ENCODE data around the gene SEC11A. TPM values are rescaled to one million over a fixed set of nuclear protein-coding genes. Genes with fewer than 3 reads are reported as not detected.
A peak's percentile ranks its signal among the peaks of the same experiment; 100 is the strongest.
"Not testable (repeated sequence)": the region's sequence is repeated elsewhere in the genome, so short reads cannot be mapped to it uniquely, and the experiment has no call there.

SEC11A gene
- total RNA-seq, result 59.0 TPM

DNA sequence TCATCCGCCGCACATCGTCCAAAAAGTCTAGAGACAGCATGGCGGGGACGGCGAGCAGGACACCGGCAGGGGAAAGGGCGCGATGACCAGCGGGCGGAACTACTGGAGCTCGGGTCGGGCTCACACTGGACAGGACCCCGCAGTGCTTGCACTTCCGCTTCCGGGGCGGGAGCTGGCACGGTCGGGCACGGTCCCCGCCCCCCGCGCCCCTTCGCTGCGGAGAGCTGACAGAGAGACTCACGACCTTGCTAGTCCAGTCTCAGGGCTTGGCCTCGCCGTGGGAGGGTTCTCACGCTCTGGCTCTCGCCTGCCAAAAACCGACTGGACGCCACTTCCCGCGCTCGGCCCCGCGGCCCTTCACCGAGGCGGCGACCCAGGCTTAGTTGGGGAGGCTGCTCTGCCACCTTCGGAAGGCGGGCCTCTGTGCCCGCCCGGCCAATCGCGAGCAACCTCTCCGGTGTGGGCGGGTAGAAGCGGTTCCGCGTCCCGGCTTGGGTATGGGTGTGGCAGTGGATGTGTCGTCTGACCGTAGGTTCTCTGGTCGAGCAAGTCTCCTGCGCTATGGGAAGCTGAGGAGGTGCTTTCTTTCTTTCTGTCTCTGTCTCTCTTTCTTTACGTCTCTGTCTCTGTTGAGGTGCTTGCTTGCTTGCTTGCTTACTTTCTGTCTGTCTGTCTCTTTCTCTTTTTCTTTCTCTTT, at the start of gene SEC11A:
Gene SEC11A (minus strand): TSS at position 104 of the 697 bp plus-strand sequence. CDS start 64 bp downstream, at position 40.
- ATAC-seq (peak; percentile 96), DNase-seq (ENCODE audit: low spot score) (peak; percentile 97)

GRCh38 chr15:84765675-84766074, 49.7 kb upstream of the SEC11A start:
- ATAC-seq, result no peak
- no peak for DNase-seq (ENCODE audit: low spot score)

DNA sequence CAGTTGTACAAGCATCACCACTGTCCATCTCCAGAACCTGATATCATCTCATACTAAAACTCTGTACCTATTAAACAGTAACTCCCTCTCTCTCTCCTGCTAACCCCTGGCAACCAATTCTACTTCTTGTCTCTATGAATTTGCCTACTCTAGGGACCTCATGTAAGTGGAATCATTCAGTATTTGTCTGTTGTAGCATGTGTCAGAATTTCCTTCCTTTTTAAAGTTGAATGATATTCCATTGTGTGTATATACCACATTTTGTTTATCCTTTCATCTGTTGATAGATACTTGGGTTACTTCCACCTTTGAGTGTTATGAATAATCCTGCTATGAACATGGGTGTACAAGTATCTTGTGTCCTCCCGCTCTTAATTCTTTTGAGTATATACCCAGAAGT, 49.0 kb upstream of the SEC11A start:
- no peak for DNase-seq (ENCODE audit: low spot score)
- no peak for ATAC-seq

DNA sequence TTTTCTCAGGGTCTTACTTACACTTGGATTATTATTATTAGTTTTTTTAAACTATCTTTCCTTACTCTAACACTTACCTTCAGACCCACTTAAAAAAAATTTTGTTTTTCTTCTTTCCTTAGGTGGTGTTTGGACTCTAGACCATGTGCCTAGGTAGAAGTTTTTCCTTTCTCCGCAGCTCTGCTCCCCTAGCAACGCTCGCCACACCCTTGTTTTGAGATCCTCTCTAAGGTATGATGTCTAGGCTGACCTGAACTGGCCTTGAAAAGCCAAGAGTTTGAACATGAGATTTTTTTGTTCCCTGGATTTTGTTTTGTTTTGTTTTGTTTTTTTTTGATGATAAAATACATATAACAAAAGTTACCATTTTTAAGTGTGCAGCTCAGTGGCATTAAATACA, 48.6 kb upstream of the SEC11A start:
- ATAC-seq (no peak), DNase-seq (ENCODE audit: low spot score) (no peak)

DNA sequence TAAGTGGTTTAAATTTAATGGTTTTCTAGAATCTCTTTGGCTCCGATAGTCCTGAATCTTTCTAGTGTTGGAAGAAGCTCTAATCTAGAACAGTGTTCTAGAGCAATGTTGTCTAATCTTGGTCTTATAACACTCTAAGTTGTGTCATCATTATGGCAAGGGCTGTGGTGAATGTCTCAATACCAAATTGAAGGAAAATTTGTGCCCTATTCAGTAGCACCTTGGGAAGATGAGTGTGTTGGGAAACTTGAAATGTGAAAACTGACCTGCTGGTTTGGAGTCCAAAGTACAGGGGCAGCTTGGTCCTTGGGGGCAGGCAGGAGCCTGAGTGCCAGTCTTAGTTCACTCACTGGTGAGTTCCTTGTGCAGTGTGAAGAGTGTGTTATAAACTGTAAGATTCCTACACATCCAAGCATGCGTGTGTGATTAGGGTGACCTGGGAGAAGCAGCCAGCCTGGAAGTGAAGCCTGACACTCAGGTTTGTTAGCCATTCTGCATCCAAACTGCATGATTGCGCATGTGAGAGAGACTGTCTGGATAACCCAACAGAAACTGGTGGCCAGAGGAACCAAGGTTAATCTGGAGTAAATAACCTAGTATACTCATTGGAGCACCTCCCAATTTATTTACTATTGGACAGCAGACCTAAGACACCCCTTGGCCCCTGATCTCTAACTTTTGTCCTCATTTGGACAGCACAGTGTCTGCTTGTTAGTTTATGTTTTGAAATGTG, 47.1 kb upstream of the SEC11A start:
- peak; percentile 78 for DNase-seq (ENCODE audit: low spot score)
- peak; percentile 90 for ATAC-seq

DNA sequence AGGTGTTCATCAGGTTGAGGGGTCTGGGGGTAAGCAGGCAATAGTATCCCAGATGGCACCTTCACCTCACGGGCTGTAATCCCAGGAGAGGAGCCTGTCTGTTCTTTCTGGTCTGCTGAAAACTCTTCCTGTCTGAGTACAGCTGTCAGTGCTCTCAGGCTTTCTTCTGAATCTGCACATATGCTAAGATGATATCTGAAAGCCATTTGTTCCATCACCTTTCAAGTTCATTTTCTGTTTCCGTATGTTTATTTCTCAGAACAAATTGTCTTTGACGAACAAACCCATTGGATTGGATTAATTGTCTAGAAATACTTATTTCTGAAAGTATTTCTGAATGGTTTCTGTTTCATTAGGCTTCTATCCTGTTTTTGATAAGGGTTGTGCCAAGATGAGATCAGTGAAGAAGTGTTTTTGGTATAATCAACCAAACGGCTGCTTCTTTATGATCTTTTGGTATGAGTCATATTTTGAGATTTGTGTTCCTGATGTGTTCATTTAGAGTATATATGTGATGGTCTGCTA, 45.7 kb upstream of the SEC11A start:
- ATAC-seq (no peak), DNase-seq (ENCODE audit: low spot score) (no peak)

- DNase-seq (ENCODE audit: low spot score), result no peak
Measured at GRCh38 chr15:84760219-84760618, 44.3 kb upstream of the SEC11A start.

GRCh38 chr15:84759018-84759417, 43.1 kb upstream of the SEC11A start:
- ATAC-seq (no peak), DNase-seq (ENCODE audit: low spot score) (no peak)

More at GRCh38 chr15:84760219-84760618, 44.3 kb upstream of the SEC11A start:
- no peak for ATAC-seq

DNA sequence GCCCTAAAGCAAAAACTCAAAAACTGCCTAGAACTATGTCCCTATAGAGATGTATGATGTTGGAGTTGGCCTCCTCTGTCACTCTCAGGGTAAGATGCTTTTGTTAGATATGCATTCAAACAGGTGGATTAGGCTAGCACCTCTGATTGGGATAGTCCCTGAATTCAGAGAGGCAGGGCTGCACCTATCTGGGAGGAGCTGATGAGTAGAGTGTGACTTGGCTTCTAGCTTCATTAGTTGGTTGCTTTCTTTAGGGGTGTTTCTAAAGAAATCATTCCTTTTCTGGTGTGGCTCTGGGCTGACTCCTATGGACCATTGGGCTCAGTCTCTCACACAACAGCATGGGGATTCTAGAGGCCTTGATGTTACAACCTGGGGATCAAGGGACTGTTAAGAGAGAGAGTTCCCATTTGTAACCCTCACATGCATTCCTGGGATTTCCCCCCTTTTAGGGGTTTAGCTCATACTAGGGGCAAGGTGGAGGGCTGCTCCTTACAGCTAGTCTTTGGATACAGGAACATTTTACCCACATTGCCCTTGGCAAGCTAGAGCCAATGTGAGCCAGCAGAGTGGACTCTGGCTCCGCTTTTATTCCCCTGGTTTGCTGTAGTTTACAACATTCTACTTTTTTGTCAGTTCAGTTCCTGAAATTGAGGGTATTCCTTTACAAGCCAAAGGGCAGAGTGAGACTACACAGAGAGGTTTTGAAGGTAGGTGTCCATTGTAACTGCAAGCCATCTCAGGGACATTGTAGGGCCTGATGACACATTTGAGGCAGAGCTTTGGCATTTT, 40.0 kb upstream of the SEC11A start:
- DNase-seq (ENCODE audit: low spot score) (peak; percentile 64), ATAC-seq (peak; percentile 76)

DNA sequence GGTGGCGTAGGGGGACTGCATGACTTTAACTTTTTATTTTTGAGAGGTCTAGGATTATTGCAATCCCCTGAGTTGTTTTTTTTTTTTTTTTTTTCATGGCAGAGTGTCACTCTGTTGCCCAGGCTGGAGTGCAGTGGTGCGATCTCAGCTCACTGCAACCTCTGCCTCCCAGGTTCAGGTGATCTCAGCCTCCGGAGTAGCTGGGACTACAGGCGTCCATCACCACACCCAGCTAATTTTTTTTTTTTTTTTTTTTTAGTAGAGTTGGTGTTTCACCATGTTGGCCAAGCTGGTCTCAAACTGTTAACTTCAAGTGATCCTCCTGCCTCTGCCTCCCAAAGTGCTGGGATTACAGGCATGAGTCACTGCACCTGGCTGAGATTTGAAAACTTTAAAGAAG, 39.0 kb upstream of the SEC11A start:
- not testable (repeated sequence) for ATAC-seq; DNase-seq (ENCODE audit: low spot score)

DNA sequence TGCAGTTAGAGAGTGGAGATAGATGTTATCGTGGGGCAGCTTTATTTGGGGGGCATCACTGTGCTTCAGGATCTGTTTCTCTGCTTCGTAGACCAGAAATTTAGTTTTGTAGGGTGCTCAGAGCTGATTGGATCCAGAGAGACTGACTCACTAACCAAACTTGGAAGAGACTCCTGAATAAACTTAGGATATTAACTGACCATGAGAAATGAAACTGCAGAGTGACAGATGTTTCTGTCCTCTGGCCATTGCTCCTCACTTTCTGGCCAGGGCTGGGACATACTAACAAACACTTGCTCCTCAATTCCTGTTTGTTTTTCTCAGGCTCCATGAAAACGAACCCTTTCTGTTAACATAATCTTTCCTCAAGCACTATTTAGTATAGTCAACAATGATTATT, 36.8 kb upstream of the SEC11A start:
- DNase-seq (ENCODE audit: low spot score) (no peak), ATAC-seq (peak; percentile 26)

DNA sequence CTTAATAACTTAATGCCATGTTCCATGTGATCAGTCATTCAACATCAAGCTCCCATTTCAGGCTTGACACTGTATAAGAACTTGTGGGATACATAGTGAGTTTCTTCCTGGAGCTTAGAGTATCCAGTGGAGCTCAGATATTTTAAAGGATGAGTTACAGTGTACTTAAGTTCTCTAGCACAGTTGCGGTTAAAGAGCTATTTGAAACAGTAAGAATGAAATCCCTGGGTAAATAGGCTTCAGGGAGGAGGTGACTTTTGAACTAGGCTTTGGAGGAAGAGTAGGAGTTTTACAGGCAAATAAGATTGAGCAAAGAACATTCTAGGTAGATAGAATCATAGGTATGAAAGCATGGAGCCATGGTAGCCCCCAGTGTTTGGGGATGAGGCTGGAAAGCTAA, 36.3 kb upstream of the SEC11A start:
- no peak for DNase-seq (ENCODE audit: low spot score)
- no peak for ATAC-seq

GRCh38 chr15:84751721-84752120, 35.8 kb upstream of the SEC11A start:
- DNase-seq (ENCODE audit: low spot score); ATAC-seq: not testable (repeated sequence)

DNA sequence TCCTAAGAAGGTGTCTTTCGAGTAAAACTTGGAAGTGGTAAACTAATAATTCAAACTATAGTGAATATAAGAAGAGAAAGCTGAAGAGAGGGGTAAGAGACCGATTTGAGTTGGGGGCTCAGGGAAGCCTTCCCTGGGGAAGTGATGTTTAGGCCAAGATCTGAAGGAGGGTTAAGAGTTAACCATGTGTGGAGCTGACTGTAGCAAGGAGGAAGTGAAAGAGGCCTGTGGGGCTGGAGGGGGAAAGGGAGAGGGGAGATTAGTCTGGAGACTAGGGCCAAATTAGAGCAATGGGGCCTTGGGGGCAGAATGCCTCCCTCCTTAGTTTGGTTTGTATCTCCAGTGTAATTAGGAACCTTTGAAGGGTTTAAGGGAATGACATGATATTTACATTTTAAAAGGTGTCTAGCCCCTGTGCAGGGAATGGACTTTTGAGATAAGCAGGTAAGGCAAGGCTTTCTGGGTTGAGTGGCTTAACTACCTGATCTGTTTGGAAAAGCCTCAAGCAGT, 34.7 kb upstream of the SEC11A start:
- DNase-seq (ENCODE audit: low spot score) (no peak), ATAC-seq (no peak)

- peak; percentile 81 for DNase-seq (ENCODE audit: low spot score)
- peak; percentile 54 for ATAC-seq
Measured at GRCh38 chr15:84749111-84749991, 33.4 kb upstream of the SEC11A start.

DNA sequence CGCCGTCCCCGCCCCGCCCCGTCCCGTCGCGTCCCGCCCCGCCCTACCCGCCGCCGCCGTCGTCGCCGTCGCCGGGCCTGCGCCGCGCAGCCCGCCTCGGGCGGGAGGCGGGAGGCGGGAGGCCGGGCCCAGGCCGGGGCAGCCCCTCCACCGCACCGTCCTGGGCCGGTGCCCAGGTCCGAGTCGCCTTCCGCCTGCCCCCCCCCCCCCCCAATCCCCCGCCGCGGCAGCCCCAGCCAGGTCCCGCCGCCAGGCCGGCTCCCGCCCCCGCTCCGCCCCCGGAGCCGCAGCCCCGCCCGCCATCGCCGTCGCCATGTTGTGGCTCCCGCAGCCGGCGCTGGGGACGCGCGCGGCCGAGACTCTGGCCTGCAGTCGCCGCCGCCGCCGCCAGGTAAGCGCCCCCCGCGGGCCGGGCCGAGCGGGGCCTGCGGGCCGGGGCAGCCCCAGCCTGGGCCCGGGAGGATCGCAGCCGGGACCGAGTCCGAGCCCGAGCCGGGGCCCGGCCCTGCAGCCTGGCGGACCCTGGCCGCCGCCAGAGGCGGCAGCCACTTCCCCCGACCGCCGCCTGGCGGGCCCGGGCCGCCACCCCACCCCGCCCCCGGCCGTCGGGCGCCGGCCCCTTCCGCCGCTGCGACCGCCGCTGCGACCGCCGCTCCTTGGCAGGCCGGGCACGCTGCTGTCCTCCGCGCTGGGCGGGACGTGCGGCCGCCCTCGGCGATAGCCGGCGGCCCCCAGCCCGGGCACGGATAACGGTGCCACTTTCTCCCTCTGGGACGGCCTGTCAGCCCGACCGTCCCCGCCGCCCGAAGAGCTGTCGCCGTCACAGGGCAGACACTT, 32.6 kb upstream of the SEC11A start, which contains the start of gene ZNF592:
Gene ZNF592 (plus strand): TSS at position 319 of the 837 bp plus-strand sequence. CDS start 34,084 bp downstream, outside the sequence.
- DNase-seq (ENCODE audit: low spot score) (peak; percentile 90), ATAC-seq (peak; percentile 75)

- ATAC-seq (peak; percentile 68), DNase-seq (ENCODE audit: low spot score) (peak; percentile 89)
Measured at GRCh38 chr15:84747416-84748273, 31.7 kb upstream of the SEC11A start.

DNA sequence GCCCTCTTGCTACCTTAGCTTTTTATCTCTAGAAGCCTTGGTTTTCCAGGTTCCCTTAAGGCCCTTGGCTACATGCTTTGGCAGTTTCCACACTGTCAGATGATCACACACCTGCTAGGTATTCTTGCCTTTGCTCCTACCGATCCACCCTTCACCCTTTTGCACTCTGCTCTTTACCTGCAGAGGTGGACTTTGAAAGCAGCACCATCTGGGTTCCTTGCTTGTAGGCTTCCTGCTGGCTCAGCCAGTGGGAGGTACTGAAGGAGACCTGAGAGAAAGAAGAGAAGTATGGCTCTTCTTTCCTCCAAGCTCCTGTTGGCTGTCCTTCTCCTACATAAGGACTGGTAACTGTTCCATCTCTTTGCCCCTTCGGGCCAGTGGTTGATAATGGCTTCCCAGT, 25.2 kb upstream of the SEC11A start:
- ATAC-seq, result peak; percentile 78
- DNase-seq (ENCODE audit: low spot score), result no peak
